HG02970 (cell line): ENCODE results near the gene MORF4L1.
"Not testable (repeated sequence)": the region's sequence is repeated elsewhere in the genome, so short reads cannot be mapped to it uniquely, and the experiment has no call there.

Experiments used
- ATAC-seq: cut with Tn5 transposase; IDR thresholded peaks from one replicate; pipeline ENCODE4 v1.9.1; 2021; ENCODE audit warnings: mild to moderate bottlenecking, moderate library complexity, moderate number of reproducible peaks; ENCODE audit not compliant: unreplicated experiment, low FRiP score

The MORF4L1 gene

GRCh38 chr15:78872155-78872971 is at the start of gene MORF4L1:
MORF4L1 (plus strand) TSS chr15:78872890; CDS start chr15:78873018, 128 bp downstream.
- ATAC-seq: peak; percentile 84

- ATAC-seq: no peak
Measured at GRCh38 chr15:78828920-78829319, 43.8 kb upstream of the MORF4L1 start.

GRCh38 chr15:78830514-78831228 is 42.0 kb upstream of the MORF4L1 start:
- ATAC-seq: no peak

- no peak for ATAC-seq
Measured at GRCh38 chr15:78831229-78832207, 41.2 kb upstream of the MORF4L1 start.

- ATAC-seq: no peak
Measured at GRCh38 chr15:78836333-78836732, 36.4 kb upstream of the MORF4L1 start.

- no peak for ATAC-seq
Measured at GRCh38 chr15:78837131-78837530, 35.6 kb upstream of the MORF4L1 start.

GRCh38 chr15:78837543-78837942 is 35.1 kb upstream of the MORF4L1 start:
- ATAC-seq: no peak

- no peak for ATAC-seq
Measured at GRCh38 chr15:78838489-78838888, 34.2 kb upstream of the MORF4L1 start.

- ATAC-seq: not testable (repeated sequence)
Measured at GRCh38 chr15:78839151-78839550, 33.5 kb upstream of the MORF4L1 start.

GRCh38 chr15:78840661-78841375 is 31.9 kb upstream of the MORF4L1 start:
- ATAC-seq: no peak

GRCh38 chr15:78841376-78841706 is 31.3 kb upstream of the MORF4L1 start:
- no peak for ATAC-seq

GRCh38 chr15:78841891-78842290 is 30.8 kb upstream of the MORF4L1 start:
- no peak for ATAC-seq

- ATAC-seq: no peak
Measured at GRCh38 chr15:78842519-78842918, 30.2 kb upstream of the MORF4L1 start.

GRCh38 chr15:78846906-78847305 is 25.8 kb upstream of the MORF4L1 start:
- ATAC-seq: not testable (repeated sequence)

GRCh38 chr15:78847387-78847906 is 25.2 kb upstream of the MORF4L1 start:
- ATAC-seq: not testable (repeated sequence)

- no peak for ATAC-seq
Measured at GRCh38 chr15:78850352-78850751, 22.3 kb upstream of the MORF4L1 start.

GRCh38 chr15:78850941-78851755 is 21.5 kb upstream of the MORF4L1 start:
- no peak for ATAC-seq

GRCh38 chr15:78853500-78853899 is 19.2 kb upstream of the MORF4L1 start:
- ATAC-seq: no peak

GRCh38 chr15:78854833-78855372 is 17.8 kb upstream of the MORF4L1 start:
- ATAC-seq: no peak
